IMR-90 (cell line): ENCODE data around the gene RAP1GAP. TPM values are rescaled to one million over a fixed set of nuclear protein-coding genes. Genes with fewer than 3 reads are reported as not detected.

Experiments
- ATAC-seq: fragments of 200-7000 bp; cut with Tn5 transposase; 2 replicates; pipeline ENCODE4 v1.9.1; 2020; ENCODE audit warnings: low read depth, mild to moderate bottlenecking, moderate library complexity
- BruUV-seq: library from RNA; stranded (reverse); fragments of 400-500 nt; replicated peaks from 2 replicates; lab custom pipeline; 2021; lab: Mats Ljungman, UMichigan
- CTCF ChIA-PET: fragments of 300-600 bp; formaldehyde crosslinking; extraction: SDS; loops from one replicate; lab custom pipeline; 2021; ENCODE audit warnings: antibody characterized with exemption; lab: Yijun Ruan, JAX
- POLR2A ChIA-PET: fragments of 300-600 bp; sonication (Branson Sonifier 250); formaldehyde crosslinking; loops from one replicate; lab custom pipeline; 2022; ENCODE audit warnings: antibody characterized with exemption; ENCODE audit not compliant: unreplicated experiment; lab: Charles Lee
- DNase-seq: peaks from one replicate; pipeline ENCODE4 v3.0.0; 2013
- H2AFZ ChIP-seq: replicated peaks from 2 replicates; pipeline ENCODE3; 2013; ENCODE audit warnings: low read length, mild to moderate bottlenecking; ENCODE audit not compliant: poor library complexity
- H2AK5ac ChIP-seq: 2 replicates; pipeline ENCODE4 v1.6.1; 2013; ENCODE audit warnings: low read depth, low read length, inconsistent platforms
- H2AK9ac ChIP-seq: replicated peaks from 2 replicates; pipeline ENCODE3; 2013; ENCODE audit warnings: mild to moderate bottlenecking, low read depth, low read length, moderate library complexity; ENCODE audit not compliant: poor library complexity
- H2BK120ac ChIP-seq: 2 replicates; pipeline ENCODE4 v1.6.1; 2013; ENCODE audit warnings: low read depth, low read length, inconsistent platforms
- H2BK15ac ChIP-seq: 3 replicates; pipeline ENCODE4 v1.6.1; 2013; ENCODE audit warnings: low read depth, low read length, inconsistent platforms
- H2BK20ac ChIP-seq: 2 replicates; pipeline ENCODE4 v1.6.1; 2013; ENCODE audit warnings: low read depth, mild to moderate bottlenecking, inconsistent platforms, low read length, moderate library complexity
- H2BK5ac ChIP-seq: 2 replicates; pipeline ENCODE4 v1.6.1; 2013; ENCODE audit warnings: mild to moderate bottlenecking, low read depth, low read length, inconsistent platforms; ENCODE audit not compliant: poor library complexity, severe bottlenecking
- H3K14ac ChIP-seq: replicated peaks from 2 replicates; pipeline ENCODE4 v1.6.1; 2013; ENCODE audit warnings: low read depth, low read length, inconsistent platforms
- H3K18ac ChIP-seq: 2 replicates; pipeline ENCODE4 v1.6.1; 2013; ENCODE audit warnings: low read depth, low read length, control low read depth
- H3K23ac ChIP-seq: 2 replicates; pipeline ENCODE4 v1.6.1; 2013; ENCODE audit warnings: low read depth, low read length, inconsistent platforms
- H3K27ac ChIP-seq: 2 replicates; pipeline ENCODE4 v1.5.1; 2013; ENCODE audit warnings: mild to moderate bottlenecking, control low read depth, low read length; ENCODE audit not compliant: insufficient read depth
- H3K27me3 ChIP-seq: 2 replicates; pipeline ENCODE4 v1.6.1; 2013; ENCODE audit warnings: low read length; ENCODE audit not compliant: control insufficient read depth, insufficient read depth
- H3K36me3 ChIP-seq: 2 replicates; pipeline ENCODE4 v1.6.1; 2013; ENCODE audit warnings: low read length, mixed read lengths; ENCODE audit not compliant: control insufficient read depth, insufficient read depth
- H3K4ac ChIP-seq: 2 replicates; pipeline ENCODE4 v1.6.1; 2013; ENCODE audit warnings: low read depth, low read length, inconsistent platforms
- H3K4me1 ChIP-seq: 2 replicates; pipeline ENCODE4 v1.6.1; 2013; ENCODE audit warnings: low read length, mixed read lengths; ENCODE audit not compliant: control insufficient read depth, insufficient read depth
- H3K4me2 ChIP-seq: 2 replicates; pipeline ENCODE4 v1.6.1; 2013; ENCODE audit warnings: low read depth, mild to moderate bottlenecking, control low read depth, low read length, moderate library complexity
- H3K4me3 ChIP-seq: 2 replicates; pipeline ENCODE4 v1.5.1; 2013; ENCODE audit warnings: low read depth, mild to moderate bottlenecking, control low read depth, low read length, moderate library complexity; ENCODE audit not compliant: insufficient read depth
- H3K56ac ChIP-seq: 2 replicates; pipeline ENCODE4 v1.6.1; 2013; ENCODE audit warnings: low read length, inconsistent platforms; ENCODE audit not compliant: insufficient read depth; ENCODE audit errors: extremely low read depth
- H3K79me1 ChIP-seq, 2 experiments: 2 replicates each; pipeline ENCODE4 v1.6.1; 2013; ENCODE audit warnings: low read length in 2 of 2, inconsistent platforms in 1 of 2, low read depth in 1 of 2
- H3K9ac ChIP-seq: 2 replicates; pipeline ENCODE4 v1.6.1; 2013; ENCODE audit warnings: low read depth, low read length, control low read depth
- H3K9me1 ChIP-seq: 2 replicates; pipeline ENCODE4 v1.6.1; 2013; ENCODE audit warnings: low read length, inconsistent platforms; ENCODE audit not compliant: insufficient read depth
- H3K9me3 ChIP-seq: 2 replicates; pipeline ENCODE4 v1.6.1; 2013; ENCODE audit warnings: low read length; ENCODE audit not compliant: control insufficient read depth, insufficient read depth
- H4K20me1 ChIP-seq: 2 replicates; pipeline ENCODE4 v1.6.1; 2013; ENCODE audit warnings: low read length, inconsistent platforms; ENCODE audit not compliant: insufficient read depth
- H4K5ac ChIP-seq: 2 replicates; pipeline ENCODE4 v1.6.1; 2013; ENCODE audit warnings: mild to moderate bottlenecking, low read depth, low read length, control low read depth
- H4K8ac ChIP-seq, 2 experiments: 2 replicates each; pipeline ENCODE4 v1.6.1; 2013; ENCODE audit warnings: low read depth in 2 of 2, low read length in 2 of 2, control low read depth in 1 of 2, inconsistent platforms in 1 of 2
- H4K91ac ChIP-seq: 2 replicates; pipeline ENCODE4 v1.6.1; 2013; ENCODE audit warnings: low read depth, low read length, inconsistent platforms; ENCODE audit not compliant: insufficient read depth
- CTCF ChIP-seq: conservative IDR thresholded peaks from 2 replicates; pipeline ENCODE4 v1.5.1; 2012; ENCODE audit warnings: mild to moderate bottlenecking, low read depth, low read length, improper control_type of control experiment
- NFE2L2 ChIP-seq: fragments of 150-350 bp; IDR thresholded peaks from 2 replicates; pipeline ENCODE4 v1.6.1; 2016; ENCODE audit warnings: low read depth, mild to moderate bottlenecking, low read length
- POLR2A ChIP-seq: IDR thresholded peaks from 2 replicates; pipeline ENCODE4 v1.6.1; 2012; ENCODE audit warnings: mild to moderate bottlenecking, low read depth, low read length
- RAD21 ChIP-seq: IDR thresholded peaks from 2 replicates; pipeline ENCODE4 v1.6.1; 2012; ENCODE audit warnings: low read length, improper control_type of control experiment
- RCOR1 ChIP-seq: IDR thresholded peaks from 2 replicates; pipeline ENCODE4 v1.6.1; 2012; ENCODE audit warnings: mild to moderate bottlenecking, low read length, improper control_type of control experiment; ENCODE audit not compliant: insufficient replicate concordance
- WGBS, 2 experiments: methylation state at CpG; one replicate each; pipeline versions ENCODE4 v1.1.5 to v1.1.7; 2013; ENCODE audit warnings: missing lambda C conversion rate in 2 of 2; ENCODE audit not compliant: insufficient read length in 1 of 2; ENCODE audit errors: extremely low coverage in 2 of 2; 5-methylcytosine and 5-hydroxymethylcytosine counted together
- dilution Hi-C: fragments of 300-500 bp; cut with HindIII; formaldehyde crosslinking; loops from one replicate; pipeline ENCODE4 v1.14.3; 2018; ENCODE audit warnings: low sequenced_read_pairs; ENCODE audit not compliant: unreplicated experiment
- in situ Hi-C: fragments of 300-500 bp; cut with MboI; formaldehyde crosslinking; loops from 3 replicates; pipeline ENCODE4 v1.14.3; 2019; ENCODE audit warnings: low sequenced_read_pairs, inconsistent platforms, mixed read lengths
- intact Hi-C: fragments of 100-400 bp; cut with micrococcal nuclease; formaldehyde crosslinking; loops from 2 replicates; pipeline ENCODE4 v1.10.0; 2022
- polyA plus RNA-seq, 3 experiments: library from polyadenylated mRNA; depleted of rRNA; stranded (reverse); fragments of >200 nt; gene quantifications; 2 replicates each; pipeline ENCODE4 v1.2.3, GENCODE V29; 2012; ENCODE audit warnings: low replicate concordance in 1 of 3
- total RNA-seq: library from RNA; depleted of rRNA; stranded (reverse); fragments of >200 nt; gene quantifications from 2 replicates; pipeline ENCODE4 v1.2.3, GENCODE V29; 2012

The RAP1GAP gene
- total and polyA plus RNA-seq, 2 of the 4 experiments (the other 2 are of a cell fraction): under 0.01 to 0.10 TPM

- no TSS peak for BruUV-seq
- Histone ChIP-seq H3K79me1 (no peaks in the 10 kb centered on the region), H3K9me3 (peaks cover 4% of the 10 kb centered on the region), H3K4me2 (no peak overlapping the region), H3K18ac (no peak overlapping the region), H2AFZ (no peak overlapping the region), H3K4ac (no peak overlapping the region), H2BK20ac (no peak overlapping the region), H3K23ac (no peak overlapping the region), H3K4me1 (peaks cover 2% of the 10 kb centered on the region), H4K5ac (no peak overlapping the region), H2BK5ac (no peak overlapping the region), H4K20me1 (0 out of 2 replicates have a peak, but pooled peaks cover 3% of the 10 kb centered on the region), H3K27ac (no peak overlapping the region), H2BK120ac (no peak overlapping the region), H2BK15ac (no peak overlapping the region), H3K27me3 (no peaks in the 10 kb centered on the region; the same call in 1 of the 2 replicates), H4K8ac (no peak overlapping the region), H2AK5ac (0 out of 2 replicates have a peak overlapping the region, but pooled peaks have one; percentile 3), H3K9ac (no peak overlapping the region), H3K9me1 (peaks cover 2% of the 10 kb centered on the region), H3K56ac (no peak overlapping the region), H3K14ac (no peak overlapping the region), H2AK9ac (peak overlapping the region; percentile 5), H3K36me3 (no peaks in the 10 kb centered on the region), H3K4me3 (no peak overlapping the region), H4K91ac (no peak overlapping the region)
- TF ChIP-seq POLR2A (no peak), CTCF (no peak), RAD21 (no peak), NFE2L2 (no peak), RCOR1 (no peak)
- POLR2A ChIA-PET: no interaction called here
- ATAC-seq (no peak), DNase-seq (no peak)
- intact Hi-C loops: loop anchor here (10.0 kb wide), 1 partner anchor 309 kb away; no protein-coding TSS in a partner anchor
- CTCF ChIA-PET: interaction anchor here (2.3 kb wide), 1 partner anchor 203 kb away, joined by 7 read pairs; no protein-coding TSS in a partner anchor
- dilution Hi-C loops: no loop called here
- 89% methylated on average over 9 of the region's 11 CpGs; no CpG with 5 or more reads in 1 of the 2 experiments for WGBS, 2 experiments
- in situ Hi-C loops: loop anchor here (5.0 kb wide), 1 partner anchor 201 kb away; no protein-coding TSS in a partner anchor
Observed at GRCh38 chr1:21573475-21573874, 95.7 kb downstream of the RAP1GAP start.
